T-helper 17 cell (primary cell): Measurements from ENCODE around the gene CHL1. TPM values are rescaled to one million over a fixed set of nuclear protein-coding genes. Genes with fewer than 3 reads are reported as not detected.

ENCODE experiments used
- ATAC-seq: fragments of 150-1000 bp; cut with Tn5 transposase; 2 replicates; pipeline ENCODE4 v1.10.0; 2021; ENCODE audit warnings: mild to moderate bottlenecking, moderate library complexity
- DNase-seq, 3 donors: peaks; one replicate each; pipeline versions ENCODE4 v3.0.0 to v3.0.0-alpha.2; 2020 to 2021
- H3K9me3 ChIP-seq: one replicate; pipeline ENCODE4 v1.7.0; 2013; ENCODE audit warnings: low read length, mild to moderate bottlenecking; ENCODE audit not compliant: control insufficient read depth, poor library complexity, severe bottlenecking
- H3K27ac Mint-ChIP-seq: one replicate; pipeline ENCODE4 v1.8.0; 2022; ENCODE audit warnings: mild to moderate bottlenecking, moderate library complexity, mixed read lengths
- H3K27me3 Mint-ChIP-seq: one replicate; pipeline ENCODE4 v1.8.0; 2022; ENCODE audit warnings: mixed read lengths
- H3K36me3 Mint-ChIP-seq: one replicate; pipeline ENCODE4 v1.8.0; 2022; ENCODE audit warnings: low read depth, mixed read lengths
- H3K4me1 Mint-ChIP-seq: one replicate; pipeline ENCODE4 v1.8.0; 2022; ENCODE audit warnings: mild to moderate bottlenecking, mixed read lengths
- H3K4me3 Mint-ChIP-seq: one replicate; pipeline ENCODE4 v1.8.0; 2022; ENCODE audit warnings: mild to moderate bottlenecking, moderate library complexity, mixed read lengths
- total RNA-seq, 4 donors: library from RNA in 2 of 4; stranded (reverse) in 2 of 4; gene quantifications; one replicate each; pipeline ENCODE4 v1.2.3 and lab custom pipeline; 2022 to 2026

The CHL1 gene
- total RNA-seq, 2 donors from 2014 or later = 0.97 TPM; not detected in 1

DNA sequence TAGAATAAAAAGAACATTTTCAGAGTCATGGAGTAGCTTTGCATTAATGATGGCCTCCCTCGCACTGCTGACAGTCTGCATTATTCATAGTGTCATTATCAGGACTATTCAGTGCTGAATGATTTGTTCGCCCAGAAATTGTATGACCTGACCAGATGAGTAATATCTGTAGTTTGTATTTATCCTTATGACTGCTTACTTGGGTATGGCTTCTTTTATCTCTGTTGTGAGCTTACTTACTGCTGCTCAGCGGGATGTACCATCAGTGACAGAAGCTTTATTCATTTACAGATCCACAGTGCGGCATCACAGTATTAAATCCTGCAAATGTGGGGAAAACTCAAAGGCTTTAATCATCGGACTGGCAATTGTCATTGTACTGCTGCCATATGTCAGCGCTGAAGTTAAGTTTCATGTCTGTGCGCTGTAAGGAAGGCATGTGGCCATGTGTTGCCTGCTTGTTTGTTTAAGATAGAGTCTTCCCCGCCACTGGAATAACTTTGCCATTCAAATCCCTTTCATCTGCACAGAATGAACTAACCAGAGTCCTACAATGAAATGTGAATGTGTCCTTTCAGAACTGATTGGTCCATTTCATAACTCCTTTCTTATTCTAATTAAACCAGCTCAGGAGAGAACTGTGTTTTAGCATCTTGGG is 262.2 kb downstream of the CHL1 start:
- no peak for ATAC-seq
- H3K27me3 Mint-ChIP-seq = no peaks in the 10 kb centered on the region
- H3K36me3 Mint-ChIP-seq = no peaks in the 10 kb centered on the region
- no peak for DNase-seq
- no peak overlapping the region for H3K27ac Mint-ChIP-seq
- H3K9me3 ChIP-seq = no peaks in the 10 kb centered on the region
- H3K4me3 Mint-ChIP-seq = no peak overlapping the region
- no peaks in the 10 kb centered on the region for H3K4me1 Mint-ChIP-seq
